Measurements from ENCODE around the gene METTL26.

Gene METTL26

DNA sequence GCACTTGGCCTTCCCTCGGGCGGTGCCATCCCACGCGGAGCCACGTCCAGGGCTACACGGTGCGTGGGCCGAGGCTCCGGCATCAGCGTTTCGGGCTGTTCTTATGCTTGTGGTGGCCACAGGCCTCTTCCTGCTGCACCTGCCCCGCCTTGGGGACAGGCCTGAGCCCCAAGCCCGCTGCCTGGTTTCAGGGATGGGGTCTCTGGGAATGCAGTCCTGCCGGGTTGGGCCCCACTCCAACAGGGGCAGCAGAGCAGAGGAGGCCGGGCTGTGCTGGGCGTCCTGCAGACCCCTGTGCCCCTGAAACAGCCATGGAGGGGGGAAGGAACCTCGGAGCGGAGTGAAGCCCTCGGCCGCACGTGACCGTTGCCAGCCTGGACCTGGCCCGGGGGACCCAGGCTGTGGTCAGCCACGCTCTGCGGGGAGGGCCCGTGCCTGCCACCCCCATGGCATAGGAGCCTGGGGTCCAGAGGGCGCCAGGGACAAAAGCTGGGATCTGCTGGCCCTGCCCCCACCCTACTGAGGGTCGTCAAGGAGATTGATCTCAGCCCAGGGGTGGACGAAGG lies 5.8 kb downstream of the METTL26 start:
- Mint-ChIP-seq H3K27ac (no peak overlapping the region), H3K27me3 (ENCODE audit: low read depth) (no peaks in the 10 kb centered on the region), H3K4me1 (ENCODE audit: low read depth) (peaks cover 3% of the 10 kb centered on the region), H3K36me3 (ENCODE audit: low read depth) (no peaks in the 10 kb centered on the region), H3K4me3 (no peak overlapping the region), H3K9me3 (no peaks in the 10 kb centered on the region)

- no peak overlapping the region for H3K27ac Mint-ChIP-seq
- no peak overlapping the region for H3K4me3 Mint-ChIP-seq
- H3K4me1 Mint-ChIP-seq (ENCODE audit: low read depth): peaks cover 2% of the 10 kb centered on the region
- H3K27me3 Mint-ChIP-seq (ENCODE audit: low read depth): no peaks in the 10 kb centered on the region
- H3K9me3 Mint-ChIP-seq: no peaks in the 10 kb centered on the region
- H3K36me3 Mint-ChIP-seq (ENCODE audit: low read depth): no peaks in the 10 kb centered on the region
Observed at GRCh38 chr16:629833-630248, 6.3 kb downstream of the METTL26 start.

- Mint-ChIP-seq H3K4me3 (no peak overlapping the region), H3K27me3 (ENCODE audit: low read depth) (no peaks in the 10 kb centered on the region), H3K4me1 (ENCODE audit: low read depth) (peaks cover 1% of the 10 kb centered on the region), H3K27ac (no peak overlapping the region), H3K36me3 (ENCODE audit: low read depth) (no peaks in the 10 kb centered on the region), H3K9me3 (no peaks in the 10 kb centered on the region)
Observed at GRCh38 chr16:629185-629832, 6.8 kb downstream of the METTL26 start.

DNA sequence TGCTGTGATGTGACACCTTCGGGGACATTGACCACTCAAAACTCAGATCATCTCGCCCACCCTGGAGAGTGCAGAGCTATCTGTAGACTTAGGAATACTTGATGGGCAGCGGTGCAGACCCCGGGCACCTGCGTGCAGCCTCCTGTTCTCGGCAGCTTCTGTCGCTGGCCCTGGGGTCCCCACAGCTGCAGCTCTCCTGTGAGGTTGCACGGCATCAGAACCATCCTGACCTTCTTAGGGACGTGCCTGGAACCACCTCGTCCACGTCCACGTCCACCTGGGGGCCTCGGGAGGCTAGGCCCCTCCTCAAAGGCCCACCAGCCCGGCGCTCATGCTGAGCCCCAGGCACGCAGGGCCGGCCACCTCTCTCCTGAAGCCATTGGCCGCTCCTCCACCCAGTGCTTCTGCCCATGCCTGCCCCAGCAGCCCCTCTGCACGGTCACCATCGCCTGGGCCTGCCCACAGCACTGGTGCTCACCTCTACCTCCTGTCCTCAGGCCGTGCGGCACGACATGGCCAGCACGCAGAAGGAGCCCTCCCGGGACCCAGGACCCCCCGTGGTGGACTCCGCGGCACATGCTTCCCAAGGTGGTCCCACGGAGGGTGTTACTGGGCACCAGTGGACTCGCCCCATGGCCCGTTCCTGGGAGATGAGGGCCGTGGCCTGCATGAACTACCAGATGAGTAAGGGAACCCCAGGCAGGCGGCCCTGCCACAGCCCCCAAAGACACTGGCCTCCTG lies 7.6 kb downstream of the METTL26 start:
- H3K9me3 Mint-ChIP-seq: no peaks in the 10 kb centered on the region
- no peaks in the 10 kb centered on the region for H3K36me3 Mint-ChIP-seq (ENCODE audit: low read depth)
- no peak overlapping the region for H3K4me3 Mint-ChIP-seq
- no peak overlapping the region for H3K27ac Mint-ChIP-seq
- H3K4me1 Mint-ChIP-seq (ENCODE audit: low read depth): peaks cover 1% of the 10 kb centered on the region
- H3K27me3 Mint-ChIP-seq (ENCODE audit: low read depth): no peaks in the 10 kb centered on the region

GRCh38 chr16:627454-628239 lies 8.5 kb downstream of the METTL26 start:
- Mint-ChIP-seq H3K36me3 (ENCODE audit: low read depth) (no peaks in the 10 kb centered on the region), H3K9me3 (no peaks in the 10 kb centered on the region), H3K4me3 (no peak overlapping the region), H3K27ac (no peak overlapping the region), H3K27me3 (ENCODE audit: low read depth) (no peaks in the 10 kb centered on the region), H3K4me1 (ENCODE audit: low read depth) (peaks cover 1% of the 10 kb centered on the region)

- Mint-ChIP-seq H3K36me3 (ENCODE audit: low read depth) (no peaks in the 10 kb centered on the region), H3K4me1 (ENCODE audit: low read depth) (no peaks in the 10 kb centered on the region), H3K4me3 (no peak overlapping the region), H3K27me3 (ENCODE audit: low read depth) (no peaks in the 10 kb centered on the region), H3K9me3 (no peaks in the 10 kb centered on the region), H3K27ac (no peak overlapping the region)
Observed at GRCh38 chr16:626787-627453, 9.2 kb downstream of the METTL26 start.

DNA sequence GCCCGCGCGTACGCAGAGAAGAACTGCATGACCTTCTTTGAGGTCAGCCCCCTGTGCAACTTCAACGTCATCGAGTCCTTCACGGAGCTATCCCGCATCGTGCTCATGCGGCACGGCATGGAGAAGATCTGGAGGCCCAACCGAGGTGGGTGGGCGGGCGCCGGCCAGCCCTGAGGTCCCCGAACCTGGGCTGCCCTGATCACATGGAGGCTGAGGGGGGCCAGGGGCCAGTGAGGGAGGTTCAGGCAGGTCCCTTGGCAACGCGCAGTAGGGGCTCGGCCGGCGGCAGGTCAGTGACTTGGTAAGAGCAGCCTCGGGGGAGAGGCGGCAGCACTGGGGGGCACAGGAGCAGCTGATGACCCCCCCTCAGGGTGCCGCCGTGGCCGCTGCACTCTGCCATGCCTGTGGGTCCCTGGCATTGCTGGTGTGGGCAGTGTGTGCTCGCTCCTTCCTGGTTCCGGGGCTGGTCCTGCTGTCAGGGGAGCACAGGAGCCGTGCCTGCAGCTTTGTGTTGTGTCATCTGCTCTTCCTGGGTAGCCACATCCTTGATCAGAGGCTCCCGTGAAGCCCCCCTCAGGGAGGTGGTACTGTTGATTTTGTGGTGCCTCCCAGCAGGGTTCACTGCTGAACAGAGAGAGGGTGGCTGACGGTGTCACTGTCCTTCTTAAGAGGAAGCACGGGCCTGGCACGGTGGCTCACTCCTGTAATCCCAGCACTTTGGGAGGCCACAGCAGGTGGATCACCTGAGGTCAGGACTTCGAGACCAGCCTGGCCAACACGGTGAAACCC lies 9.9 kb downstream of the METTL26 start:
- H3K27me3 Mint-ChIP-seq (ENCODE audit: low read depth): no peaks in the 10 kb centered on the region
- no peaks in the 10 kb centered on the region for H3K9me3 Mint-ChIP-seq
- H3K4me1 Mint-ChIP-seq (ENCODE audit: low read depth): no peaks in the 10 kb centered on the region
- no peaks in the 10 kb centered on the region for H3K36me3 Mint-ChIP-seq (ENCODE audit: low read depth)
- no peak overlapping the region for H3K27ac Mint-ChIP-seq
- no peak overlapping the region for H3K4me3 Mint-ChIP-seq

DNA sequence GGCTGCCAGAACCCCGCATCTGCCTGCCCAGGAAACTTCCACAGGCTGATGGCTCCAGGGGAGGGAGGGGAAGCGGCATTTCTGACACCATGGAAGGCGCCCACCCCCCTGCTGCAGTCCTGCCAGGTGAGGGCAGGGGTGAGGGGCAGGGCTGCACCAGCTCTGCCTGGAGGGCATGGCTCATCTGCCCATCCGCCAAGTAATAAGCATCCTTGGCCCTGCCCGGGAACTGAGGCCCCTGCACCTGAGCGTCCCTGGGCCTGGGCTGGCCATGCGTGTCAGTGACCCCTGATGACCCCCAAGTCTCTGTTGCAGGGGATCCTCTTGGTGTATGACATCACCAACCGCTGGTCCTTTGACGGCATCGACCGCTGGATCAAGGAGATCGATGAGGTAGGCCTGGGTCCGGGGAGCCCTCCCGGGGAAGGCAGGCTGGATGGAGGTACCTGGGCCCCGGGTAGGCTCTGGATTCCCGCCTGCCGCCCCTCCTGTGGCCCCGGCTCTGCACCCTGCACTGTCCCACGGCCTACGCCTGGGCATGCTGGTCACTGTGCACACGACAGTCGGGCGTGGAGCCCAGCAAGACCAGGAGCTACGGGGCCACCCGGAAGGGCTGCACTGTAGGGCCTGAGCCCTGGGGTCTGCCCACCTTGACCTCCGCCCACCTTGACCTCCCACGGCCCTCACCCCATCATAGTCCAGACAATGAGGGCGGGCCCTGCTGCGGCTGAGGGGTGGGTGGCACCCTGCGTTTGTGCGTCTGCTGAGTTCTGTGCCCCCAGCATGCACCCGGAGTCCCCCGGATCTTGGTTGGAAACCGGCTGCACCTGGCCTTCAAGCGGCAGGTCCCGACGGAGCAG lies 10.8 kb downstream of the METTL26 start:
- H3K9me3 Mint-ChIP-seq: no peaks in the 10 kb centered on the region
- H3K27me3 Mint-ChIP-seq (ENCODE audit: low read depth): no peaks in the 10 kb centered on the region
- H3K36me3 Mint-ChIP-seq (ENCODE audit: low read depth): no peaks in the 10 kb centered on the region
- H3K4me3 Mint-ChIP-seq: no peak overlapping the region
- no peaks in the 10 kb centered on the region for H3K4me1 Mint-ChIP-seq (ENCODE audit: low read depth)
- H3K27ac Mint-ChIP-seq: no peak overlapping the region

GRCh38 chr16:624526-625070 lies 11.5 kb downstream of the METTL26 start:
- Mint-ChIP-seq H3K4me3 (no peak overlapping the region), H3K4me1 (ENCODE audit: low read depth) (no peaks in the 10 kb centered on the region), H3K36me3 (ENCODE audit: low read depth) (no peaks in the 10 kb centered on the region), H3K27ac (no peak overlapping the region), H3K9me3 (no peaks in the 10 kb centered on the region), H3K27me3 (ENCODE audit: low read depth) (no peaks in the 10 kb centered on the region)

- Mint-ChIP-seq H3K9me3 (no peaks in the 10 kb centered on the region), H3K4me1 (ENCODE audit: low read depth) (no peaks in the 10 kb centered on the region), H3K4me3 (no peak overlapping the region), H3K27ac (no peak overlapping the region), H3K36me3 (ENCODE audit: low read depth) (no peaks in the 10 kb centered on the region), H3K27me3 (ENCODE audit: low read depth) (no peaks in the 10 kb centered on the region)
Observed at GRCh38 chr16:622920-623280, 13.2 kb downstream of the METTL26 start.

DNA sequence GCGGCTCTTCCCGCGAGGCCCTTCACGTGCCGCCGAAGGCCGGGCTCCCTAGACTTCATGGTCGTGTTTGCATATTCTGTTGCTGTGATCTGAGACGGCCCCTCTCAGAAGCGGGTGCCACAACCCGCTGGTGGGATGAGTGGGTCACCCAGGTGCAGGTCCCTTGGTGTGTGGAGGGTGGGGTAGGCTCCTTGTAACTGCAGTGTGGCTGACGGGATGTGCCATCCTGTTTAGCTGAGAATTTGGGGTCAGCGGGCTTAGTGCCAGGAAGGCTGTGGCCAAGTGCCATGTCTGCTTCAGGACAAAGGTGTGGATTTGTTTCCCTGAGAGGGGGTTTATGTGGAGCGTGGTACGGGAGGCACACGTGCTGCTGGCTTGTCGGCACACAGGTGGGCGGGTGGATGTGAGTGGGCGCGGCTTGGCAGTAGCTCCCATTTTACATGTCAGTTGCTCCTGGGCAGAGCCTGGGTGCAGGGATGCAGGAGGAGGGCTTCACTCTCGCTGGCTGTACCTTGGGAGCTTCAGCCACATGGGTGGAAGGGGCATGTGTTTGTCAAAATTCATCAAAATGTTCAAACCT lies 14.5 kb downstream of the METTL26 start:
- Mint-ChIP-seq H3K27ac (no peak overlapping the region), H3K36me3 (ENCODE audit: low read depth) (no peaks in the 10 kb centered on the region), H3K27me3 (ENCODE audit: low read depth) (no peaks in the 10 kb centered on the region), H3K9me3 (no peaks in the 10 kb centered on the region), H3K4me3 (no peak overlapping the region), H3K4me1 (ENCODE audit: low read depth) (no peaks in the 10 kb centered on the region)

- no peak overlapping the region for H3K4me3 Mint-ChIP-seq
- H3K36me3 Mint-ChIP-seq (ENCODE audit: low read depth): no peaks in the 10 kb centered on the region
Observed at GRCh38 chr16:620700-621525, 15.2 kb downstream of the METTL26 start.

More at GRCh38 chr16:620700-621525, 15.2 kb downstream of the METTL26 start:
- no peaks in the 10 kb centered on the region for H3K4me1 Mint-ChIP-seq (ENCODE audit: low read depth)
- no peak overlapping the region for H3K27ac Mint-ChIP-seq
- no peaks in the 10 kb centered on the region for H3K9me3 Mint-ChIP-seq
- no peaks in the 10 kb centered on the region for H3K27me3 Mint-ChIP-seq (ENCODE audit: low read depth)
